ENCODE results near the gene MED13.

- no peak for TF ChIP-seq CTCF (IDR thresholded peaks at IDR 0.05)
- TF ChIP-seq FOXM1 (IDR thresholded peaks at IDR 0.05; ENCODE audit: low read depth): no peak
- no peak for TF ChIP-seq ZBTB33 (IDR thresholded peaks at IDR 0.05; ENCODE audit: borderline replicate concordance, low read depth)
- no peak for TF ChIP-seq POLR2AphosphoS5 (IDR thresholded peaks at IDR 0.05; ENCODE audit: low read depth, low read length)
- TF ChIP-seq MXI1 (IDR thresholded peaks at IDR 0.05; ENCODE audit: low read depth, low read length): no peak
- TF ChIP-seq NRF1 (IDR thresholded peaks at IDR 0.05; ENCODE audit: low read depth, low read length): no peak
- no peak for TF ChIP-seq TAF1 (IDR thresholded peaks at IDR 0.05; ENCODE audit: borderline replicate concordance, low read depth, low read length)
- TF ChIP-seq TEAD4 (IDR thresholded peaks at IDR 0.05; ENCODE audit: borderline replicate concordance, insufficient read depth): no peak
- no peak for TF ChIP-seq JUND (IDR thresholded peaks at IDR 0.05)
- no peak for TF ChIP-seq USF2 (IDR thresholded peaks at IDR 0.05; ENCODE audit: borderline replicate concordance, low read depth, low read length)
- no peak for TF ChIP-seq EZH2phosphoT487 (IDR thresholded peaks at IDR 0.05; ENCODE audit: borderline replicate concordance, low read depth)
- no peak for TF ChIP-seq EP300 (IDR thresholded peaks at IDR 0.05; ENCODE audit: borderline replicate concordance in 1 of 2, low read depth in 1 of 2, low read length in 1 of 2)
- no peak for TF ChIP-seq YY1 (IDR thresholded peaks at IDR 0.05; ENCODE audit: low read depth)
- TF ChIP-seq SMC3 (IDR thresholded peaks at IDR 0.05; ENCODE audit: low read depth, low read length): no peak
Measured at GRCh38 chr17:62043602-62044001, 21.5 kb downstream of the MED13 start.

All from SK-N-SH (cell line).